ENCODE results near the gene PLD3.

- TF ChIP-seq GATA3 (IDR thresholded peaks at IDR 0.05; ENCODE audit: low read depth, low read length) (no peak), GATA2 (IDR thresholded peaks at IDR 0.05; ENCODE audit: low read depth, low read length) (no peak)
Measured at GRCh38 chr19:40397568-40397906, 49.0 kb downstream of the PLD3 start.
